GM12801 (cell line): ENCODE data around the gene PMAIP1.

Experiments
- TF ChIP-seq, protein P1 (sequence below): IDR thresholded peaks from one replicate; pipeline ENCODE4 v1.5.1; 2011; ENCODE audit warnings: control low read depth; ENCODE audit not compliant: insufficient read length; ENCODE audit errors: extremely low read depth

Gene PMAIP1

GRCh38 chr18:59874166-59874565 lies 25.6 kb upstream of the PMAIP1 start:
- TF ChIP-seq, protein P1, sequence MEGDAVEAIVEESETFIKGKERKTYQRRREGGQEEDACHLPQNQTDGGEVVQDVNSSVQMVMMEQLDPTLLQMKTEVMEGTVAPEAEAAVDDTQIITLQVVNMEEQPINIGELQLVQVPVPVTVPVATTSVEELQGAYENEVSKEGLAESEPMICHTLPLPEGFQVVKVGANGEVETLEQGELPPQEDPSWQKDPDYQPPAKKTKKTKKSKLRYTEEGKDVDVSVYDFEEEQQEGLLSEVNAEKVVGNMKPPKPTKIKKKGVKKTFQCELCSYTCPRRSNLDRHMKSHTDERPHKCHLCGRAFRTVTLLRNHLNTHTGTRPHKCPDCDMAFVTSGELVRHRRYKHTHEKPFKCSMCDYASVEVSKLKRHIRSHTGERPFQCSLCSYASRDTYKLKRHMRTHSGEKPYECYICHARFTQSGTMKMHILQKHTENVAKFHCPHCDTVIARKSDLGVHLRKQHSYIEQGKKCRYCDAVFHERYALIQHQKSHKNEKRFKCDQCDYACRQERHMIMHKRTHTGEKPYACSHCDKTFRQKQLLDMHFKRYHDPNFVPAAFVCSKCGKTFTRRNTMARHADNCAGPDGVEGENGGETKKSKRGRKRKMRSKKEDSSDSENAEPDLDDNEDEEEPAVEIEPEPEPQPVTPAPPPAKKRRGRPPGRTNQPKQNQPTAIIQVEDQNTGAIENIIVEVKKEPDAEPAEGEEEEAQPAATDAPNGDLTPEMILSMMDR: no peak

GRCh38 chr18:59876310-59876626 lies 23.5 kb upstream of the PMAIP1 start:
- TF ChIP-seq, protein P1: no peak

- TF ChIP-seq, protein P1: no peak
These were observed 22.4 kb upstream of the PMAIP1 start for GRCh38 chr18:59877361-59877760.

- TF ChIP-seq, protein P1: no peak
These were observed 21.2 kb upstream of the PMAIP1 start for GRCh38 chr18:59878644-59879043.

DNA sequence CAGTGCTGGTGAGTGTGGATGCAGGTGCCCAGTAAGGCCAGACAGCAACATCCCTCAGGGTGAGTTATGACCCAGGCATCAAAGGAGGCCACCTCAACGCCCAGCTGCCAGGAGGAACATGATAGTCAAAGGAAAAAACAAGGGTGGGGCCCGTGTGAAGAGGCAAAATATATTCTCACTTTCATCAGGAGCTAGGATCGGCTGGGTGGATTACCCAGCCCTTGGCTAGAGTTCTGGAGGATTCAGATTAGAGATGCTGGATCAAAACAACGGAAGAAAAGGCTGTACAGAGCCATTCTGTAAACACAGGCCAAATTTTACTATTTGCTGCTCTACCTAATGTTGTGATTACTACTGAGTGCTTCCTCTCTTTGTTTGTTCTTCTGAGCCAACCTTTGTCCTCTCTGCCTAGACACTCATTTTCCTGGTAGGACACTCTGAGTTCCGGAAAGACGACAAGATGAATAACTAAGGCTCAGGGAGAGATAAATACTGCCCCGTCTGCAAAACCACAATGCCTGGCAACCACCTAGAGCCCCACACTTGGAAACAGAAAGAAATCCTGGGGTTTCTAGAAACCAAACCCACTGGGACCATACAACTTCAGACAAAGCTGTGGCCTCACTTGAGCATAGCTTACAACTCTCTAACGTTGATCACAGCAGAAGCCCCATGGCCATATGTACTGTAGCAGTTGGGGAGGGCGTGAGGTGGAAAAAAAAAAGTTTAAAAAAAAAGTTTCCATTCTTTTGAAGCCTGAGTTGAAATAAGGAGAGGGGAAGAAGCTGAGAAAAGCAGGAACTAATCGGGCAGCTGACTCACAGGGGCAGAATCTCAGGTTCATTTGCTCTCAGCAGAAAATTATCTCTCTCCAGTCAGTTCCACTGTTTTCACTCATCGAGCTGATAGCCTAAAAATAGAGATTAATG lies 17.8 kb upstream of the PMAIP1 start:
- TF ChIP-seq, protein P1: no peak

DNA sequence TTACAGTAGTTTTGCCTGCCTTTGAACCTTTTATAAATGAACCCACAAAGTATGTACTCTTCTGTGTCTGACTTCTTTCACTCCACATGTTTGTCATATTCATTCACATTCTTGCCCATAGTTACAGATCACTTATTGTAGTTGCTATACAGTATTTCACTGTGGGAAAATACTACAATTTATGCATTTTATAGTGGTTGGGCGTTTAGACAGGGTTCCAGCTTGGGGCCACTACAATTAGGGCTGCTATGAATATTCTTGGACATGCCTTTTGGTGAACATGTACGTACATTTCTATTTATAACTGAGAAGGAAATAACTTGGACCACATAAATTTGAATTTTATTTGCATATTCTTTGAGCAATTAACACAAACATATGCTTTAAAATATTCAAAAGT lies 15.4 kb upstream of the PMAIP1 start:
- TF ChIP-seq, protein P1: no peak

DNA sequence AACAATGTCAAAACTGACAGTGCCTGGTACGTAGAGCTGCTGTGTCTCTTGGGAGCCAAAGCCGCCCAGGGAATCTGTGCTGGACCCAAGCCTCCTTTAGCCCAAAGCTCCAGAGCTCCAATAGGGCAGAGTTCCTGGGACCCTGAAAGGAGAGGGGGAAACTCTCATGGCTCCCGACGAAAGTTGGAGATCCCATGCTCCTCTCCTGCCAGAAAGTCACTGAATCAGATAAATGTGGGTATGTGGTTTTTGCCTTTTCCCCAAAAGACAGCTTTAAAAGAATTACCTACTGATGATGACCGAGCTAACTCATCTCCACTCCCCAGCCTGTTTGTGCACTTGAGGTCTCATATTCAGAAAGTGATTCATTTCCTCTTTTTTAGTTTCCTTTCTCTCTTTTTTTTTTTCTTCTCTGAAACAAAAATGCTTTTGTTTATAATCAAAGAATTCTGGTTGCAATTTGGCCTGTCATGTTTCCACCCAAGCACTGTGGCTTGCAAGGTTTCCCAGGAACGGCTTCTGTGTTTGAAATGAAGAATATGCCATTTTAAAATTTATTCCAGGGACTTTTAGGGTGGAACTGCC lies 14.1 kb upstream of the PMAIP1 start:
- TF ChIP-seq, protein P1: no peak
